ENCODE measurements around the gene OR1E2.

- TF ChIP-seq, protein P1, sequence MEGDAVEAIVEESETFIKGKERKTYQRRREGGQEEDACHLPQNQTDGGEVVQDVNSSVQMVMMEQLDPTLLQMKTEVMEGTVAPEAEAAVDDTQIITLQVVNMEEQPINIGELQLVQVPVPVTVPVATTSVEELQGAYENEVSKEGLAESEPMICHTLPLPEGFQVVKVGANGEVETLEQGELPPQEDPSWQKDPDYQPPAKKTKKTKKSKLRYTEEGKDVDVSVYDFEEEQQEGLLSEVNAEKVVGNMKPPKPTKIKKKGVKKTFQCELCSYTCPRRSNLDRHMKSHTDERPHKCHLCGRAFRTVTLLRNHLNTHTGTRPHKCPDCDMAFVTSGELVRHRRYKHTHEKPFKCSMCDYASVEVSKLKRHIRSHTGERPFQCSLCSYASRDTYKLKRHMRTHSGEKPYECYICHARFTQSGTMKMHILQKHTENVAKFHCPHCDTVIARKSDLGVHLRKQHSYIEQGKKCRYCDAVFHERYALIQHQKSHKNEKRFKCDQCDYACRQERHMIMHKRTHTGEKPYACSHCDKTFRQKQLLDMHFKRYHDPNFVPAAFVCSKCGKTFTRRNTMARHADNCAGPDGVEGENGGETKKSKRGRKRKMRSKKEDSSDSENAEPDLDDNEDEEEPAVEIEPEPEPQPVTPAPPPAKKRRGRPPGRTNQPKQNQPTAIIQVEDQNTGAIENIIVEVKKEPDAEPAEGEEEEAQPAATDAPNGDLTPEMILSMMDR (conservative IDR thresholded peaks at IDR 0.05; ENCODE audit: low read length), result no peak
- TF ChIP-seq EZH2phosphoT487 (IDR thresholded peaks at IDR 0.05; ENCODE audit: borderline replicate concordance, low read depth, low read length), result no peak
Measured at GRCh38 chr17:3415610-3416009, 18.0 kb downstream of the OR1E2 start.
